HG03025 (cell line): ENCODE measurements around the gene KRT8.

Experiments
- ATAC-seq: cut with Tn5 transposase; IDR thresholded peaks from one replicate; pipeline ENCODE4 v1.9.1; 2021; ENCODE audit warnings: mild to moderate bottlenecking, moderate library complexity; ENCODE audit not compliant: unreplicated experiment, low FRiP score

Gene KRT8

GRCh38 chr12:52925717-52926595, 21.1 kb upstream of the KRT8 start:
- ATAC-seq, result no peak

- ATAC-seq, result no peak
Measured at GRCh38 chr12:52924764-52925716, 20.2 kb upstream of the KRT8 start.

DNA sequence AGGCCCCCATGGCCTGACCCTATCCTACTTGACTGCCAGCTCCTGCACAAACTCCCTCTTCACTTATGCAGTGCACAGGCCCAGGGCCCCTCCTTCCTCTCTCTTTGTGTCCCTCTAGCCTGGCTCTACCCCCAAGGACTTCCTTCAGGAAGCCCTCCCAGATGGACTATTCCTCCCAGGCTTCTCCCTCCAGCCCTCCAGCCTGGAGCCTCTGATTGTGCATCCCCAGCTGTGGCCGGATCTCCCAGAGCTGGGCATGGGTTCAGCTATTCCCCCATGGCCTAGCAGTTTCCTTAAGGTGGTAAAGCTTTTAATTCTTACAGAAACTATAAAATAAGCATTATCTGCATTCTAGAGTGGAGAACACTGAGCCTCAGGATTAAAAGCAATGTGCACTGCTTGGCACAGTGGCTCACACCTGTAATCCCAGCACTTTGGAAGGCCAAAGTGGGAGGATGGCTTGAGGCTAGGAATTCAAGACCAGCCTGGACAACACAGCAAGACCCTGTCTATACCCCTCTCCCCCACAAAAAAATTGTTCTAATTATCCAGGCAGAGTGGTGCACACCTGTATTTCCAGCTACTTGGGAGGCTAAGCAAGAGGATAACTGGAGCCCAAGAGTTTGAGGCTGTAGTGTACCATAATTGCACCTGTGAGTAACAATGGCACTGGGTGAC, 16.8 kb upstream of the KRT8 start:
- no peak for ATAC-seq

DNA sequence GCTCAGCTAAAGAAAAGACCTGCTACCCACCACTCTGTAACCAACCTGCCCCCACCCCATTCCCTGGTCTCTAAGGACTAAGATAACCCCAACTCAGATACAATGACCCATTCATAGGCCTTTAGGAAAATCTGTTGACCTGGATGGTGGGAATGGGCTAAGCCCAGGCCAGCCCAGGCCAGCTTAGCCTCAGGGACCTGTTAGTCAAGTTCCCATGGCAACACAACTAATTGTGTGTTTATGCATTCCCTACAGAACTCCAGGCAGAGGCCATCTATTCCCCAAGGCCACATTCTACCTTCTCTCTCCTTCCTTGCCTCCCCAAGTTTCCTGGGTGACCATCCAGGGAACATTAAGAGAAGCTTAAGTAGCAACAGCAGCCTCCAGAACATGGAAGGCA, 16.1 kb upstream of the KRT8 start:
- no peak for ATAC-seq

GRCh38 chr12:52918784-52919183, 13.9 kb upstream of the KRT8 start:
- ATAC-seq, result no peak

- ATAC-seq, result no peak
Measured at GRCh38 chr12:52918351-52918750, 13.5 kb upstream of the KRT8 start.

GRCh38 chr12:52917800-52918199, 12.9 kb upstream of the KRT8 start:
- ATAC-seq, result no peak

DNA sequence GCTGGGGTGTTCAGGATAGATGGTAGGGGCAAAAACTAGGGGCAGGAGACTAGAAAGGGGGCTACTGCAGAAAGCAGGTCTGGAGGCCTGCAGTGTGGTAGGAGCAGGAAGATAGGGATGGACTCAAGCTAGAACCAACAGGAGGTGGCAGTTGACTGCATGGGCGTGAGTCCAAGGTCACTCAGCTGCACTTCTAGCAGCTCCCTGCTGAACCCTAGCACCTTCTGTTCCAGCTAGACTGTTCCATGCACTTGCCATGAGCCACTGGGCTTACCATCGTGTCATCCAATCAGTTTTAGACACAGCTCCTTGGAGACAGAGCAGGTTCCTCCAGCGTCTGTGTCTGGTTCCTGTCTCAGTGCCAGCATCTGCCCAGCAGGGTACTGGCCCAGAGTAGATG, 11.3 kb upstream of the KRT8 start:
- no peak for ATAC-seq

GRCh38 chr12:52915637-52916036, 10.8 kb upstream of the KRT8 start:
- ATAC-seq, result no peak

DNA sequence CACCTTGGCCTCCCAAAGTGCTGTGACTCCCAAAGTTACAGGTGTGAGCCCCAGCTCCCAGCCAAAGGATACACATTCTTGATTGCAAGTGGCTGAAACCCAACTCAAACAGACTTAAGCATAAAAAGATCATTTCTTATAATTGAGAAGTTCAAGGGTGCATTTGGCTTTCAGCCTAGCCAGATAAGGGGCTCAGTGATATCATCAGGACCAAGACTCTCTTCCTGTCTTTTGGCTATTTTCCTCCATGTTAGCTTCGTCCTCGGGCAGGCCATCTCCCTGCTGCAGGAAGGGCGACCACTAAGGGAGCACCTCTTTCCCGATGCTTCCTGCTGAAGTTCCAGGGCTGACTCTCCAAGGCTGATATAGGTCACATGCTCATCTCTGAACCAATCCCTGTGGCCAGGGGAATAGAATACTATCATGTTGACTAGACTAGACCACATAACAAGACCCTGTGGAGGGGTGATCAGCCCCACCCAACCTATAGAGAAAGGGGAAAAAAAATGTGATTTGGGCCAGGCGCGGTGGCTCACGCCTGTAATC, 9.8 kb upstream of the KRT8 start:
- ATAC-seq, result no peak

GRCh38 chr12:52913431-52913821, 8.6 kb upstream of the KRT8 start:
- ATAC-seq, result no peak

- ATAC-seq, result no peak
Measured at GRCh38 chr12:52912711-52913430, 8.0 kb upstream of the KRT8 start.

GRCh38 chr12:52910248-52910883, 5.5 kb upstream of the KRT8 start:
- ATAC-seq, result no peak

- no peak for ATAC-seq
Measured at GRCh38 chr12:52909796-52910195, 4.9 kb upstream of the KRT8 start.

GRCh38 chr12:52909331-52909730, 4.5 kb upstream of the KRT8 start:
- ATAC-seq, result no peak

DNA sequence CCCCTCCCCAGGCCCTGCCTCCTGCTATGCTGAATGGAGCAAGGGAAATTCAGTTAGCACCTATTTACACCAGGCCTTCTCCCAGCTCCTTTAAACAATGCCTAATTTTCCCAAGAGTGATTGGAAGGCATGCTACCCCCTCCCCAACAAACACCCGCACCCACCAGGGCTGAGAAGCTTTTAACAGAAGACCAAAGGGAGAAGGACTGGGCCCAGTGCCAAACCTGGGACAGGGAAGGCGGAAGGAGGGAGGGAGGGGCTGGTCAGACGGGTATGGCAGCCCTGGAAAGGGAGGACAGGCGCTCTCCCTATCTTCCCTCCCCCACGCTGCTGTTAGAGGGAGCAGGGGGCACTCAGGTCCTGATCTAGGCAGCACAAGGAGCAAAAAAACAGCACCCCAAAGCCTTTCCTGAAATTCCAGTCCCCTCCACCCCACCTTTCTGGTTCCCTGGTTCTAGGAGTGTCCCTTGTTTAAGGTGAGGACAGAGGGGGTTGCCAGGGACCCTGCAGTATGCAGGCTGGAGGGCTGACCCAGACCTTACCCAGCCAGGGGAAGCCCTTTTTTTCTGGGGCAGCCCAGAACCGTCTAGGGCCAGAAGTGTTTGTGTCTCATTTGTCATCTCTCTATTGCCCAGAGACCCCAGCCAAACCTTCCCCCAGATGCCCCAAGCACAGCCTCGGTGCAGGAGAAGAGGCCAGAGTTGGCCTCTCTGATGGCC, 2.4 kb upstream of the KRT8 start:
- ATAC-seq, result no peak

DNA sequence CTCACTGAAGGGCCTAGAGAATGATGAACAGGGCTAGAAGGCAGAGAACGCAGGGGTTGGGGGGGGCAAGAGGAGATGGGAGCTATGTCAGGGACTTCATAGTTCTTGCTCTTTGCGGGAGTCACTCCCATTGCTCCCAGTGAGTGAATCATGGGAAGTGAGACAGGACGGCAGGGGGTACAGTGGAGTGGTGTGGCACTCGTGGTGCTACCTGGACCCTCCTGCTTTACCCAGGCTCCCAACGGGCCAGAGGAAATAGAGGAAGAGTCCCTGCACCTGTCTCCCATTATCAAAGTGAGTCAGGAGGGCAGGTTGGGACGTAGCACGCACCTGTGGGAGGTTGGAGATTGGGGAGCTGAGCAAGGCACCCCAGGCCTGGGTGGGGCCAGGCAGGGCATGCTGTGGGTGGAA, 1.3 kb upstream of the KRT8 start:
- ATAC-seq, result no peak

DNA sequence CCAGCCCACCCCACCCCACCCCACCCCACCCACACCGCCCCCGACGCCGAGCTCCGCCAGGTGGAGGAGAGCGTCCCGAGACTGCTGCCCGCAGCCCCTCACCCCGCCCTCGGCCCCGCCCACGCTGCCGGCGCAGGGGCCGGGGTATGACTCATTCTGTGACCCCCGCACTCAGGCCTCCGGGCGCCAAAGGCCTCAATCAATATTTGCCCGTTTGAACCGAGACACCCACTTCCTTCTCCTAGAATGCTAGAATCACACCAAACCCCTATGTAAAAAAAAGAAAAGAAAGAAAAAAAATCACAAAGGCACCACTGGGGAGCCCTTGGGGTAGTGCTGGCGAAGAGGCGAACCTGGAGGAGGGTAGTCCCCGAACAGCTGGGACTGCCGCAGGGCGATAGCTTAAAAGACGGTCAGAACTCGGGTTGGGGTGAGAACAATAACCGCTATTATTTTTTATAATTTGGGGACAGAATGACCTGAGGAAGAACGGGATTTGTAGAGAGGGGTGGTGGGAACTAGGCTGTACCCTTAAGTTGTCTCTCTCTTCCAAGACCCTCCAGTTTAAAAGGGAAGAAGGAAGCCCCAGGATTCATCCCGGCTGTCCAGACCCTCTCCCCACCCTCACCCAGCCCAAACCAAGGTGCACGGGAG, 894 bp downstream of the KRT8 start:
- no peak for ATAC-seq
